Measurements from ENCODE around the gene ZDHHC14.
"Not testable (repeated sequence)": the region's sequence is repeated elsewhere in the genome, so short reads cannot be mapped to it uniquely, and the experiment has no call there.

ZDHHC14 gene

DNA sequence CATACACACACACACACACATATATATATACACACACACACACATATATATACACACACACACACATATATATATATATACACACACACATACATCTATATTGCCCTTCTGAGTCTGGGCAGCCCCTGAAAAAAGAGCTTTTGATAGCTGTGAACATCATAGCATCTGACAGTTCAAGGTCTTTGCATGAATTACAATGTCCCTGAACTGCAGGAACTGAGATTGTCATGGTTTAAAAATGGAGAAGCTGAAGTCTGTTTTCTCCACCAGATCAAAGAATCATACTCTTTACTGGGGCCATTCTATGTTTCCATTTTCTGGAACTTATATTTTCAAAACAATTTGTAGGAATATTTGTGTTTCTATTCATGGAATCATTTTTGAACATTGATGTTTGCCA lies 189.8 kb downstream of the ZDHHC14 start:
- no peak for DNase-seq (ENCODE audit: low read depth)

DNA sequence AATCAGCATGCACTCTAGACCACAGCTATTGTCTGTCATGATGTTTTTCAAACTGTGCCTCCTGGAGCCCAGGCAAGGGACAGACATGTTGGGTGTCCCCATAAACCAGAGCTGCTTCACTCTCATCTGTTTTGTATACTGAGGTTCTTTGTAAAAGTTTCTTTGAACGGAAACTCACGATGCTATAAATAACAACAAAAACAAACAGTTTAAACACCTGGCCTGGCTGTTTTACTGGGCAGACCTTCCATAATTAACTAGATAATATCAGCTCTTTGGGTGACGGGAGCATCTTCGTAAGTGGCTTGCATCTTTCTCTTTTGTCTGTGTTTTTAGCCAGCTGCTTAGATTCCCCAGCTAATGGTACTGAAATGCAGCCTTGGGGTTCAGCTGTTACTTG lies 190.3 kb downstream of the ZDHHC14 start:
- no peak for DNase-seq (ENCODE audit: low read depth)

GRCh38 chr6:157571950-157572349 lies 191.0 kb downstream of the ZDHHC14 start:
- DNase-seq (ENCODE audit: low read depth) = no peak

DNA sequence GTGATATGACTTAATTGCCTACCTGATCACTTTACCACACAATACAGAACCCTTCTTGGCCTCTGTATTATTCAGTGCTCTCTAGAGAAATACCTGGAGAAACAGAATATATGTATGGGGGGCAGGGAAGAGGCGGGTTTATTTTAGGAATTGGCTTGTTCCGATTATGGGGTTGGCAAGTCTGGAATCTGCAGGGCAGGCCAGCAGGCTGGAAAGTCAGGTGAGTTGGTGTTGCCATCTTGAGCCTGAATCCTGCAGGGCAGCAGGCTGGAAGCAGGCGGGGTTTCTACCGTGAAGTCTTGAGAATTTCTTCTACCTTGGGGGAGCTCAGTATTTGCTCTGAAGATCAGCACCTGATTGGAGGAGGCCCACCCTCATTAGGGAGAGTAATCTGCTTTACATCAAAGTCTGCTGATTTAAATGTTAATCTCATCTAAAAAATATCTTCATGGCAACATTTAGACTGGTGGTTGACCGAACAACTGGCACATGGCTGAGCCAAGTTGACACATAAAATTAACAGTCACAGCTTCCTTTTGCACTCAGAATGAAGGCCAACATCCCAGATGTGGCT lies 193.9 kb downstream of the ZDHHC14 start:
- no peak for DNase-seq (ENCODE audit: low read depth)

GRCh38 chr6:157575436-157576145 lies 194.6 kb downstream of the ZDHHC14 start:
- no peak for DNase-seq (ENCODE audit: low read depth)

GRCh38 chr6:157576991-157577390 lies 196.0 kb downstream of the ZDHHC14 start:
- DNase-seq (ENCODE audit: low read depth) = not testable (repeated sequence)

GRCh38 chr6:157578527-157578926 lies 197.5 kb downstream of the ZDHHC14 start:
- not testable (repeated sequence) for DNase-seq (ENCODE audit: low read depth)

DNA sequence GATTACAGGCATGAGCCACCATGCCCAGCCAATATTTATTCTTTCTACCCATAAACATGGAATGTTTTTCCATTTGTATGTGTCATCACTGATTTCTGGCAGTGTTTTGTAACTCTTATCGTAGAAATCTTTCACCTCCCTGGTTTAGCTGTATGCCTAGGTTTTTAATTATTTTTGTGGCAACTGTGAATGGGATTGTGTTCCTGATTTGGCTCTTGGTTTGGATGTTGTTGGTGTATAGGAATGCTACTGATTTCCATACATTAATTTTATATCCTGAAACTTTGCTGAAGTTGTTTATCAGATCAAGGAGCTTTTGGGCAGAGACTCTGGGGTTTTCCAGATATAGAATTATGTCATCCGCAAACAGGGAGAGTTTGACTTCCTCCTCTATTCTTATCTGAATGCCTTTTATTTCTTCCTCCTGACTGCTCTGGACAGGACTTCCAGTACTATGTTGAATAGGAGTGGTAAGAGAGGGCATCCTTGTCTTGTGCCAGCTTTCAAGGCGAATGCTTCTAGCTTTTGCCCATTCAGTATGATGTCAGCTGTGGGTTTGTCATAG lies 198.6 kb downstream of the ZDHHC14 start:
- DNase-seq (ENCODE audit: low read depth) = no peak

- DNase-seq (ENCODE audit: low read depth) = no peak
Observed at GRCh38 chr6:157584036-157584435, 203.0 kb downstream of the ZDHHC14 start.

DNA sequence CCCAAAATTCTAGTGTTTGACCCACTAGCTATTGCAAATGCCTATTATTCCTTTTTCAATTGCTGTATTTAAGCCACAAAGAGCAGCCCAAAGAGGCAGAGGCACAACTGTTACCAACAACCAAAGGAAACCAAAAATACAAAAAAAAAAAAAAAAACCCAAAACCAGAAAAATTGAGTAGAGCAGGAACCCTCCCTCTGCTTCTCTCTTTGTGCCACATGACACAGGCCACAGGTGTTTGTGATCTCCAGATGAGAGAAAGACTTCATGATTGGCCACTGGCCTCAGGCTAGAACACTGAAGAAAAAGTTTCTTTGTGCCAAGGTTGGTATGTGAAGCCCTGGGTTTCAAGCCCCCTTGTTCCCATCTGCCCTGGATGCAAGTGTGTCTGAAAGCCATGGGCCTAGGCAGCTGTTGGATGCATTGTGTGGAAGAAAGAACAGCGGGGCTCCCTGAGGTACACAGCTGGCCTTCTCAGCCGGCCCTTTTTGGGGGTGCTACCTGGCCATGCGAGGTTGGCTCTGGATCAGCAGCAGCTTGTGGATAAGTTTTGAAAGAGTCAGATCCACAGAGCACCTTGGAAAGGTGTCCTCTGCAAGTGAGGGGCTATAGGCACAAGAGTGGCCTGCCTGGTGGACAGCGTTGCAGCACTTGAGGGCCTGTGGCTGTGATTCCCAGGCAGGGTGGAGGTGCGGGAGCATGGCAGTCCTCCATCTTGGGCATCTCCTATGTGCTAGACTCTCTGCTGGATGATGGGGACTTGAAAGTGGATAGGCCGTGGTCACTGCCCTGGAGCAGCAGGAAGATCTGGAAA lies 204.5 kb downstream of the ZDHHC14 start:
- no peak for DNase-seq (ENCODE audit: low read depth)

DNA sequence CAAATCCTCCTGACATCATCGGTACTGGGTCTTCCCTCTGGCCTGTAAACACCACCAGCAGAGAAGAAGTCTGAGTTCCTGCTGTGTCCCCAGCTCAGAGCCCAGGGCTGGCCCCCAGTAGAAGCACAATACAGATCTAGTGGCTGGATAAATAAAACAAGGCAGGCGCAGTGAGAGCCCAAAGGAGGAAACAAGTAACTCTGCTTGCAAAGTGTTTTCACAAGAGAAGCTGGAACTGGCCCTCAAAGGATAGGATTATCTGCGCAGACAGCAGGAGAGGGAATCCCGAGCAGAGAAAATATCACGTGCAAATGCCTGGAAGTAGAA lies 205.1 kb downstream of the ZDHHC14 start:
- DNase-seq (ENCODE audit: low read depth) = no peak

DNA sequence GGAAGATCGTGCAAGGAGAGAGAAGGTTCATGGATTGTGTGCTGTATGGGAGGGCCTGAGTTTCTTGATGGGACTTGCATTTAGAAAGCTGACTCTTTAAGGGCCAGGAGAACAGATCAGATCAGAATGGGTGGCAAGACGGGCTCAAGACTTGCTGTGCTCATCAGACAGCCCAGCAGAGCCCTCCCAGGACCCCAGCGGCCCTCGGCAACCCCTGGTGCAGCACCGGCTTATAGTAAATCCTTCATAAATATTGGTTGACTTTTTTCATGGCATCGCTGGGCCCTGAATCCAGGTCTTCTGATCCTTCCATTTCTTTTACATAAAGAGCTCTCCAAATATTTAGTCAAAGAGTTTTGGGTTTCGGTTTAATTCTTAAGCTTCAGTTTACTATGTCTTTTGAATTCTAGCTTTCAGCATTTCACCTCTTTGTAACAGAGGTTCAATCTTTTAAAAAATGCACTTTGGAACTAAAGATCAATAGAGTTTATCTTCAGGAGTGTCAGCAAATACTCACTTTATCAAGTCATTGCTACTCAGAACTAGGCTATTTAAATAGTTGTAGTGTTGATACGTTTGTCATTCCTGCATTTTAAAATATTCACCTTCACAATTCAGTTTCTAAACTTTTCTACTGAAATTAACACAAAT lies 205.6 kb downstream of the ZDHHC14 start:
- no peak for DNase-seq (ENCODE audit: low read depth)

DNA sequence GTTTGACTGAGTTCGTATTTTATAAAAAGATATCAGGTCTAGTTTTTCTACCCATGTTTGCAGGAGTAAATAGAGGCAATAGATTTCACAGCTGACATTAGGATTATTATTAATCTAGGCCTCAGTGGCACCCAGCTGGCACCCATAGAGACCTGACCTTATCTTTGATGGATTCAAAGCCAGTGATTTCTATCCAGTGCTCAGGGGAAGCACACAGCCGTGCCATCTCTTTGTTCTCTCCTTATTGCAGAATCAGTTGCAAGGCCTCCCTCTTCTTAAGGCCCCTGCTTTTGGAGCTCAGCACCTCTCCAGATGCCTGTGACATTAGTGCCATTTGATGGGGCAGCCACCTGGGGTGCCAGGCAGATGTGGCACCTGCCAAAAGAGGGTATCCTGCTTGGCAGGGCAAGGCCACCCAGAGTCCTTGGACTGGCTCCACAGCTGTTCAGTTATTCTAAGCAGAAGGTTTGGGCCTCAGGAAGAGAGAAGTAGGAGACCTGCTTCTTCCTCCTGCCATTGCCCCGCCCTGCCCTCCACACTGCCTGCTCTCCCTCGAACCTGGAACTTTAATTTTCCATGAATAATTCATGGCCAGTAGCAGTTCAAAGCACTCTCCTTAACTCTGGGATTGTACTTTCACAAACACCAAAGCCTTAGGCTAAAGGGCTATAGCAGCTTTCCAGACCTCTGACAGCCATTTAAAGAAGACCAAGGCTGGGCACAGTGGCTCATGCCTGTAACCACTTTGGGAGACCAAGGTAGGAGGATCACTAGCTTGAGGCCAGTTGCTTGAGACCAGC lies 206.3 kb downstream of the ZDHHC14 start:
- no peak for DNase-seq (ENCODE audit: low read depth)

- DNase-seq (ENCODE audit: low read depth) = not testable (repeated sequence)
Observed at GRCh38 chr6:157590654-157591053, 209.7 kb downstream of the ZDHHC14 start.

DNA sequence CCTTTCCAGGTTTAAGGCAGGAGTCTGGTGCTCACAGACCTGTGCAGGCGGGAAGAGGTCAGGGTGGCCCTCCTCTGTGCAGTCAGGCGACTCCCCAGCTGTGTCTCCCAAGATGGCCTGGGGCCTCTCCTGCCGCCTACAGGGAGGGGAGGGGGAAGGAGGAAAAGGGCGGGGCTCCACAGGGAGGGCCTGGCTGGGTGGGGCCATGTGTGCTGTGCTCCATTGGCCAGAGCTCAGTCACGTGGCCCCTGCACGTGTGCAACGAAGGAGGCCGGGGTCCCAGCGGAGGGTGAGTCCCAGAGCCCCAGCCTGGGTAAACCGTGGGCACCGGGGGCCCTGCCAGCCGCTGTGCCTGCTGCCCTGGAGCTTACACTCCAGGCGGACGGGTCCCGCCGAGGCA lies 211.6 kb downstream of the ZDHHC14 start:
- no peak for DNase-seq (ENCODE audit: low read depth)

DNA sequence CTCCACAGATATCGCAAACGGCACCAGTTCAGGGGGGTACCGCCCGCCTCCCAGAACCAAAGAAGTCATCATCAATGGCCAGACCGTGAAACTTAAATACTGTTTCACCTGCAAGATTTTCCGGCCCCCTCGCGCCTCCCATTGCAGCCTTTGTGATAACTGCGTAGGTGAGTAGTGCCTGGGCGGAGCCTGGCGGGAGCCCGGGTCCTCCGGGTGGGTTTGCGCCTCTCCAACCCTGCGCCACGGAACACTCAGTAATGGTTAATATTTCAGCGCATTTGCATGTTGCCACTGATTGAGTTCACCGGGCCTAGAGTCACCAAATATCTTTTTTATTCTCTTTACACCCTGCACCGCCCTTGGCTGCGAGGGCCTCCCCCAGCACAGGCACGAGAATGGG lies 212.0 kb downstream of the ZDHHC14 start:
- no peak for DNase-seq (ENCODE audit: low read depth)

- no peak for DNase-seq (ENCODE audit: low read depth)
Observed at GRCh38 chr6:157593596-157593995, 212.6 kb downstream of the ZDHHC14 start.

GRCh38 chr6:157594292-157594691 lies 213.3 kb downstream of the ZDHHC14 start:
- DNase-seq (ENCODE audit: low read depth) = no peak

GRCh38 chr6:157595768-157596167 lies 214.8 kb downstream of the ZDHHC14 start:
- DNase-seq (ENCODE audit: low read depth) = no peak

GRCh38 chr6:157596461-157596860 lies 215.5 kb downstream of the ZDHHC14 start:
- DNase-seq (ENCODE audit: low read depth) = no peak

GRCh38 chr6:157596886-157597285 lies 215.9 kb downstream of the ZDHHC14 start:
- DNase-seq (ENCODE audit: low read depth) = no peak
